DND-41 (cell line): ENCODE measurements around the gene ASB16.

Experiments used
- CTCF ChIP-seq: IDR thresholded peaks from 2 replicates; pipeline ENCODE4 v1.5.1; 2012; ENCODE audit warnings: borderline replicate concordance, low read length, moderate library complexity, mild to moderate bottlenecking; ENCODE audit not compliant: poor library complexity, severe bottlenecking; ENCODE audit errors: extremely low read depth
- EZH2 ChIP-seq: IDR thresholded peaks from 3 replicates; pipeline ENCODE4 v1.6.1; 2012; ENCODE audit warnings: borderline replicate concordance, low read depth, mild to moderate bottlenecking, moderate library complexity, low read length, inconsistent platforms; ENCODE audit not compliant: severe bottlenecking

DNA sequence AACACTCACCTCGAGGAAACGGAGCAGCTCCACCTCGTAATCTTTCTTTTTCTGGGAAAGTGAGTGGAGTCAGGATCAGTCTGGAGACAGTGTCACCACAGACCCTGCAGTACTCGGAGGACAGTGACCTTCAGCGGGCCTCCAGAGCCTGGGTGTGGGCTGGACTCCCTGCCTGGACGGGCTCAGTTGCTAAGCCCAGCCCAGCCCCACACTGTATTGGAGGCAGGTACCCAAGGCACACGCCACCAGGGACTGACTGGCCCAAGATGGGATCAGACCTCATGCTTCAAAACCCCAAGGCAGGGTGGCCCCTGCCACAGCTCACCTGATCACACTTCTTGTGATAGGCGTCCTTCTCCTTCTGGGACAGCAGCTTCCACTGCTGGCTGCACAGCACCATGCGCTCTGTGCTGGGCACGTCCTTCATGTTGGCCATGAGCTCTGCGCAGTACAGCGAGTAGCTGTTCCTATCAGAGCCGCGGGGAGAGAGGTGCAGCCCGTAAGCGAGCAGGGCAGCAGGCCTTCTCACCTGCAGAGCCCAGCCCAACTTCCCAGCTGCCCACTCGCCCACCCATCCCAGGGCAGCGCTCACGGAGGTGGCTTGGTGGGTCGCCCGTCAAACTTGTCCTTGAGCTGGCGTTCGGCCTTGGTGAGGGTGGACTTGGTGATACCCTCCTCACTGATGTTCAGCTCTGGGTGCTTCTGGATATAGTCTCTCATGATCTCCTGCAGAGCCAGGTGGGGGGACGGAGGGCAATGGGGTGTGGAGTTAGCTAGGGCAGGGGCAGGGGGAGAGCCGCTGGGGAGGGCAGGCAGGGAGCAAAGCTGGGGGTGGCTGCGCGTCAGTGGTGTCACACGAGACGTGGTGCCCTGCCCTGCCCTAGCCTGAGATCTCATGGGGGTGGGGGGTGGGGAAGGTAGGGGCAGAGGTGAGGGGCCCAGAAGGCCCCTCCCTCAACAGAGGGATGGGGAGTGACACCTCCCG is 41.1 kb downstream of the ASB16 start:
- TF ChIP-seq CTCF = no peak
- no peak for TF ChIP-seq EZH2
